Activated naive CD4-positive, alpha-beta T cell treated with anti-CD3 and anti-CD28 coated beads, Interleukin-2, amount 10 ng/mL, durations not matched to agents 7 days and 5 days (primary cell): ENCODE data around the gene CLEC11A.

Experiments
- CTCF ChIA-PET: fragments of 350-600 bp; sonication (Branson Sonifier 250); formaldehyde crosslinking; loops from one replicate; lab custom pipeline; 2021; ENCODE audit warnings: antibody characterized with exemption; lab: Charles Lee
- DNase-seq: peaks from one replicate; pipeline ENCODE4 v3.0.0-alpha.2; 2020
- H3K27ac Mint-ChIP-seq: one replicate; pipeline ENCODE4 v1.8.0; 2021; ENCODE audit warnings: mild to moderate bottlenecking, moderate library complexity, mixed read lengths
- H3K27me3 Mint-ChIP-seq: one replicate; pipeline ENCODE4 v1.8.0; 2021; ENCODE audit warnings: mild to moderate bottlenecking, mixed read lengths
- H3K36me3 Mint-ChIP-seq: one replicate; pipeline ENCODE4 v1.8.0; 2021; ENCODE audit warnings: mixed read lengths
- H3K4me1 Mint-ChIP-seq: one replicate; pipeline ENCODE4 v1.8.0; 2021; ENCODE audit warnings: mixed read lengths
- H3K4me3 Mint-ChIP-seq: one replicate; pipeline ENCODE4 v1.8.0; 2021; ENCODE audit warnings: mild to moderate bottlenecking, moderate library complexity, mixed read lengths
- H3K9me3 Mint-ChIP-seq: one replicate; pipeline ENCODE4 v1.8.0; 2021; ENCODE audit warnings: mixed read lengths

Gene CLEC11A

DNA sequence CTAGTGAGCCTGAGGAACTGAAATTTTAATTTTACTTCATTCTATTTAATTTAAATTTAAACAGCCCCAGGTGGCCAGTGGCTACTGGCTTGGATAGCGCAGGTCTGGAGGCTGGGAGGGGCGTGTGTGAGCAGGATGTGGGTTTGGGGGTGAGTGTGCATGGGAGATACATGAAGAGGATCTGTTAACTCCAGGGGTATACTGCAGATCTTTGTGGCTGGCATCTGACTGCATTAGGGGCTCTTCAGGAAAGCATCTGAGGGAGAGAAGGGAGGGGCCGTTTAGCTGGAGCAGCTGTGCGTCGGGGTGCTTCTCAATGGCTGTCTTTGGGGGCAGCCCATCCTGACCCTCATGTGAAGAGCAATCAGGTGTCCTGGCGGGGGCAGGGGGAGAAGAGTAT, 10.3 kb upstream of the CLEC11A start:
- CTCF ChIA-PET, result interaction anchor here (1.7 kb wide), 1 partner anchor 12 kb away, joined by 5 read pairs; no protein-coding TSS in a partner anchor
- Mint-ChIP-seq H3K9me3 (no peaks in the 10 kb centered on the region), H3K27ac (peak overlapping the region; percentile 12), H3K4me1 (peaks cover 5% of the 10 kb centered on the region), H3K36me3 (no peaks in the 10 kb centered on the region), H3K4me3 (no peak overlapping the region), H3K27me3 (peaks cover 63% of the 10 kb centered on the region)
- DNase-seq, result no peak

DNA sequence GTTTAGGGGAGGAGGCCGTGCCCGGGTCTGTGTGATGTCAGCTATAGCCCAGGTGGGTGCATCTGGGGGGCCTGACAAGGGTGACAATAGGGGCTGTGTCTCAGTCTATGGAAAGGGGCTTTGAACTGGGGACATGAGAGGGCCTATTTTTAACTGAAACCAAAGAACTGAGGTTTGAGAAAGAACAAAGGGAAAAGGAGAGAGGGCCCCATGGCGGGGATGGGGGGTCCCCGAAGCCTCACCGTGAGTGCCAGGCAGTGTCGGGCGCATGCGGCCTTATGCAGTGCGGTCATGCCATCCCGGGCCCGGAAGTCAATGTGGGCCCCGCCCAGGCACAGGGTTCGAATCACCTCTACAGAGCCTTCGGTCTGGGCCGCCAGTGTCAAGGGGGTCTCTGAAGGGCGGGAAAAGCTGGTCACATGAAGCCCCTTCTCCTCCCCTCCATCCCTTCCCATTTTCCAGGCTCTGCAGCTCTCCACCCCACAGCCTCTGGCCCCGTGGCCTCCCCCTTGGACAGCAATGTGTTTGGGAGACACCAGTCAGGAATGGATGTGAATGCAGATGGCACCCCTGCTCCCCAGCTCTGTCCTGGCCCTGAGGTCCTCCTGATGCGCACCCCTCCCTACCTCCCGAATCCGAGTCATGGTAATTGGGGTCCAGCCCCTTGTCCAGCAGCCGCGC, 9.5 kb upstream of the CLEC11A start:
- Mint-ChIP-seq H3K36me3 (no peaks in the 10 kb centered on the region), H3K27ac (no peak overlapping the region), H3K4me3 (no peak overlapping the region)

GRCh38 chr19:50716178-50717025, 6.8 kb upstream of the CLEC11A start:
- no peak for DNase-seq
- H3K36me3 Mint-ChIP-seq, result no peaks in the 10 kb centered on the region
- H3K4me1 Mint-ChIP-seq, result peaks cover 5% of the 10 kb centered on the region
- peaks cover 93% of the 10 kb centered on the region for H3K27me3 Mint-ChIP-seq
- H3K9me3 Mint-ChIP-seq, result no peaks in the 10 kb centered on the region
- no peak overlapping the region for H3K4me3 Mint-ChIP-seq
- CTCF ChIA-PET, result interaction anchor here (0.6 to 1.0 kb wide), 2 partner anchors 8 to 67 kb away, joined by 3 read pairs; no protein-coding TSS in a partner anchor
- no peak overlapping the region for H3K27ac Mint-ChIP-seq

More for the DNA sequence above, 9.5 kb upstream of the CLEC11A start:
- H3K4me1 Mint-ChIP-seq, result peaks cover 5% of the 10 kb centered on the region
- no peaks in the 10 kb centered on the region for H3K9me3 Mint-ChIP-seq
- CTCF ChIA-PET, result interaction anchor here (1.7 kb wide), 1 partner anchor 11 kb away, joined by 5 read pairs; no protein-coding TSS in a partner anchor
- DNase-seq, result no peak
- H3K27me3 Mint-ChIP-seq, result peaks cover 72% of the 10 kb centered on the region

DNA sequence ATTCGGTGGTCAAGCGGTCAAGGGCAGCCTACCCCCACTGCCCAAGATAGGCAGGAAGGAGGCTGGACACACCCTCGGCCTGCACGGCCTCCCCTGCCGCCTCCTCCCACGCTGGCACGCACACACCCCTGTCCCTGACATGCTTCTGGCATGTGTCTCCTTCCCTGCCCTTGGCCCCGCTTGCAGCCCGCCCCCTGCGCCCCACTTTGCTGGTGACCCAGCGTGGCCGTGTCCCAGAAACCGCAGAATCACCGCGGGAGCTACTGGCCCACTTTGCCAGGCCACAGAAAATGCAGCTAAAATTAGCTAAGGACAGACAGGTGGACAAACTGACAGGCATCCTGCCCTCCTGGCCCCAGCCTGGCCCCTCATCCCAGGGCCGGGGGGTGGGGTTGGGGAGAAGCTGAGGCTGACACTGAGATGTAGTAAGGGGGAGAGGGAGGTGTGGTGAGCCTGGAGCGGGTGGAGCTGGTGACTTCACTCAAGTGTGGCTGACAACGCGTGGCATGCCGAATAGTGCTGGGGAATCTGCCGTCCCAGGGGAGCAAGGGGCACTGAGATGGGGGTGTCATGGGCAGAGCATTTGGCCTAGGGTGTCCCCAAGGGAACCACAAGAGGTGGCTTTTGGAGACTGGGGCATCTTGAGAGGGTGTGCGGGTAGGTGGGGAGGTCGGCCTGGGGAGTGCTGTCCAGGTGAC, 6.0 kb upstream of the CLEC11A start:
- CTCF ChIA-PET, result no interaction called here
- Mint-ChIP-seq H3K9me3 (no peaks in the 10 kb centered on the region), H3K27me3 (peaks cover 93% of the 10 kb centered on the region), H3K27ac (no peak overlapping the region), H3K4me1 (peaks cover 5% of the 10 kb centered on the region), H3K36me3 (no peaks in the 10 kb centered on the region), H3K4me3 (no peak overlapping the region)
- DNase-seq, result no peak

- no peaks in the 10 kb centered on the region for H3K9me3 Mint-ChIP-seq
- H3K27ac Mint-ChIP-seq, result no peak overlapping the region
- H3K27me3 Mint-ChIP-seq, result peaks cover 93% of the 10 kb centered on the region
- CTCF ChIA-PET, result no interaction called here
- H3K4me3 Mint-ChIP-seq, result no peak overlapping the region
- DNase-seq, result no peak
- H3K36me3 Mint-ChIP-seq, result no peaks in the 10 kb centered on the region
- H3K4me1 Mint-ChIP-seq, result peaks cover 4% of the 10 kb centered on the region
Observed at GRCh38 chr19:50717891-50718254, 5.3 kb upstream of the CLEC11A start.

GRCh38 chr19:50718255-50719118, 4.7 kb upstream of the CLEC11A start:
- no peak overlapping the region for H3K27ac Mint-ChIP-seq
- H3K36me3 Mint-ChIP-seq, result no peaks in the 10 kb centered on the region
- peaks cover 93% of the 10 kb centered on the region for H3K27me3 Mint-ChIP-seq
- no peak overlapping the region for H3K4me3 Mint-ChIP-seq
- H3K4me1 Mint-ChIP-seq, result no peaks in the 10 kb centered on the region
- no peaks in the 10 kb centered on the region for H3K9me3 Mint-ChIP-seq
- CTCF ChIA-PET, result no interaction called here
- no peak for DNase-seq

DNA sequence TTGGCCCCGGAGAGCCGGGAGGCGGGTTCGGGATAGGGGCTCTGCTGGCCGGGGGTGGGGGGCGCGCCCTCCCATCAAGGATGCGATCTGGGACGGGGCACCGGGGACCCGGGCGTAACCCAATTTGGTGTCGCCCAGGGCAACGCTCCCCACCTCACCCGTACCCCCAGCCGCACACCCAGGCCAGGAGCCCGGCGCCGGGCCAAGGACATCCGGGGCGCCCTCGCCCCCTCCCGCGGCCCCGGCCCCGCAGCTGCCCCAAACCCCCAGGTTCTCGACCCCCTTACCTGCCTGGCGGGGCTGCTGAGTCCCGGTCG, 4.1 kb upstream of the CLEC11A start:
- Mint-ChIP-seq H3K36me3 (no peaks in the 10 kb centered on the region), H3K4me1 (peaks cover 3% of the 10 kb centered on the region), H3K4me3 (no peak overlapping the region), H3K27ac (no peak overlapping the region), H3K9me3 (no peaks in the 10 kb centered on the region), H3K27me3 (peaks cover 93% of the 10 kb centered on the region)
- DNase-seq, result no peak
- CTCF ChIA-PET, result no interaction called here

GRCh38 chr19:50719566-50719965, 3.6 kb upstream of the CLEC11A start, which contains the start of gene SHANK1:
Gene SHANK1 (minus strand): TSS chr19:50719802. CDS start chr19:50716919, 2,883 bp downstream.
- peaks cover 93% of the 10 kb centered on the region for H3K27me3 Mint-ChIP-seq
- H3K4me1 Mint-ChIP-seq, result peaks cover 8% of the 10 kb centered on the region
- H3K36me3 Mint-ChIP-seq, result no peaks in the 10 kb centered on the region
- no peak for DNase-seq
- no peak within 1 kb of the TSS for H3K4me3 Mint-ChIP-seq
- CTCF ChIA-PET, result no interaction called here
- no peaks in the 10 kb centered on the region for H3K9me3 Mint-ChIP-seq
- no peak within 1 kb of the TSS for H3K27ac Mint-ChIP-seq

GRCh38 chr19:50720181-50720920, 2.8 kb upstream of the CLEC11A start:
- Mint-ChIP-seq H3K9me3 (no peaks in the 10 kb centered on the region), H3K4me3 (no peak overlapping the region), H3K36me3 (no peaks in the 10 kb centered on the region), H3K27ac (no peak overlapping the region), H3K4me1 (peaks cover 12% of the 10 kb centered on the region), H3K27me3 (peaks cover 96% of the 10 kb centered on the region)
- CTCF ChIA-PET, result interaction anchor here (0.5 to 0.8 kb wide), 2 partner anchors 37 to 50 kb away, joined by 3 read pairs; no protein-coding TSS in a partner anchor
- DNase-seq, result no peak

DNA sequence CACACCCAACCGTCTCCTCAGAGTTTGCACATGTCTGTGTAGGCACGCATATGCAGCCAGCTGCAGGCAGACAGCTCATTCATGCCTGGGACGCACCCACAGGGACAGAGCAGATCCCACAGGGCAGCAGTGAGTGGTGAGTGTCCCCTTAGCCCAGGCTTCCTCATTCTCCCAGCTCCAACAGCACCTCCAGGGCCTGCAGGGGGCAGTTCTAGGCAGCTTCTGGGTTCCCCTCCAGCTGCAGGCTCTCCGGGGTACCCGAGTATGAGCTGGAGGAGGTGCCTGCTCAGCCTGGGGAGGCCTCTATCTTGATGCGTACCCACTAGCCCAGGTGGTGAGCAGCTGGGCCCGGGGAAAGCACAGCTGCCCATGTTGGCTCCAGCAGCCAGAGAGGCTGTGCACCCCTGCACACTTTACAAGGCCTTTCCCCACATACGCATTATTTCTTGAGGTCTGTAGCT, 2.2 kb upstream of the CLEC11A start:
- Mint-ChIP-seq H3K27me3 (peaks cover 96% of the 10 kb centered on the region), H3K9me3 (peaks cover 2% of the 10 kb centered on the region), H3K4me3 (no peak overlapping the region), H3K27ac (no peak overlapping the region), H3K36me3 (no peaks in the 10 kb centered on the region), H3K4me1 (peaks cover 17% of the 10 kb centered on the region)
- no peak for DNase-seq
- CTCF ChIA-PET, result interaction anchor here (0.8 kb wide), 1 partner anchor 51 kb away, joined by 3 read pairs; no protein-coding TSS in a partner anchor

GRCh38 chr19:50721441-50722137, 1.6 kb upstream of the CLEC11A start:
- Mint-ChIP-seq H3K27me3 (peaks cover 96% of the 10 kb centered on the region), H3K27ac (no peak overlapping the region), H3K9me3 (peaks cover 4% of the 10 kb centered on the region), H3K4me3 (no peak overlapping the region), H3K4me1 (peaks cover 20% of the 10 kb centered on the region), H3K36me3 (no peaks in the 10 kb centered on the region)
- CTCF ChIA-PET, result interaction anchor here (0.8 kb wide), 1 partner anchor 52 kb away, joined by 3 read pairs; no protein-coding TSS in a partner anchor
- no peak for DNase-seq

DNA sequence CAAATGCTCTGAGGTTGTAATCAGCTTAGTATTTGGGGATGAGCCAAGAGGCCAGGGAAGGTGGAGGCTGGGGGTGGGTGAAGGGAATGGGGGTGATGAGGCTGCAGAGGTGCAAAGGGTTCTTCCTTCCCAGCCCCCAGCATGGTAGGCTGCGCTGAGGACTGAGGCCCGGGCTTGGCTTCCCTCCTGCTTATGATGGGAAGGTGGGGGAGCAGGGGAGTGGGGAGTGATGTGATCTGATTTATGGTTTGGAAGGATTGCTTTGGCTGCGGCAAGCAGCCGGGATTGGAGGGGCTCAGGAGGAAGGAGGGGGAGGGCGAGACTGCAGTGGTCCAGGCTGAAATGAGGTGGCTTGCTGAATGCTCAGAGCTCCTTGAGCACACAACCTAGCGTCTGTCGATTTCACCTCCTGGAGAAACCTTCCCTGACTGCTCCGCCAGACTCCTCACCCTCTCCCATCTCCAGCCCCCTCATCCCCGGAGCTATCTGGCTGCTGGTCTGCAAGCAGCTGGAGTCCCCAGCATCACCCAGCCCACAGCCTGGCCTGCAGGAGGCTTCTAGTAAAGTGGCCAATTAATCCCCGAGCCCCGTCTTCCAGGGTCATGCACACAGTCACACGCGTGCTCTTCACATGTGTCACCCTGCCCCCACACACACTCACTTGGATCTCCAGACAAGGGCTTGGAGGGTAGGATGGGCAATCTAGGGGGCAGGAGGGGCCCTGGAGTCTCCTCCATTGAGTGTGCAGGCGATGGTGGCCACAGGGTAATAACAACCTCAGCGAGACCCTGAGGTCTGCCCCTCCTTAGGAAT, 757 bp upstream of the CLEC11A start:
- H3K4me1 Mint-ChIP-seq, result peaks cover 24% of the 10 kb centered on the region
- no peak for DNase-seq
- H3K4me3 Mint-ChIP-seq, result no peak overlapping the region
- peaks cover 4% of the 10 kb centered on the region for H3K9me3 Mint-ChIP-seq
- H3K27me3 Mint-ChIP-seq, result peaks cover 94% of the 10 kb centered on the region
- no peak overlapping the region for H3K27ac Mint-ChIP-seq
- CTCF ChIA-PET, result no interaction called here
- no peaks in the 10 kb centered on the region for H3K36me3 Mint-ChIP-seq
